ENCODE data around the gene ADAMTS18.

DNA sequence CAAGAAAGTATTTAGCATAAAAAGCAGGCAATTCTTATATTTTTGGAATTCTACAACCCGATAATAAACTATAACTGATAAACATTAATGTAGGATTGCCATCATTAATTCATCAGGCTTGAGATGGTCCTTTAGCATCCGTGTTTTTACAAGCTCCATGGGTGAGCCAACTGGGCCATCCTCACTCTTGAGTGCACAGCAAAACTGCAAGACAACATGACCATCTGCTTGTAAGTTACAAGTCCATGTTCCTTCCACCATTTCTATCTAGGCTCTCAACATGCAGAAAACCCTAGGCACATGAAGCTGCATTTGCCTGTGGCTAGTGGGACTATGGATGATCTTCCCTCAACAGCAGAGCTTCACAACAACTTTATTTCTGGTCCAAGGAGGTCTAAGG is 40.1 kb downstream of the ADAMTS18 start:
- TF ChIP-seq, protein P1, sequence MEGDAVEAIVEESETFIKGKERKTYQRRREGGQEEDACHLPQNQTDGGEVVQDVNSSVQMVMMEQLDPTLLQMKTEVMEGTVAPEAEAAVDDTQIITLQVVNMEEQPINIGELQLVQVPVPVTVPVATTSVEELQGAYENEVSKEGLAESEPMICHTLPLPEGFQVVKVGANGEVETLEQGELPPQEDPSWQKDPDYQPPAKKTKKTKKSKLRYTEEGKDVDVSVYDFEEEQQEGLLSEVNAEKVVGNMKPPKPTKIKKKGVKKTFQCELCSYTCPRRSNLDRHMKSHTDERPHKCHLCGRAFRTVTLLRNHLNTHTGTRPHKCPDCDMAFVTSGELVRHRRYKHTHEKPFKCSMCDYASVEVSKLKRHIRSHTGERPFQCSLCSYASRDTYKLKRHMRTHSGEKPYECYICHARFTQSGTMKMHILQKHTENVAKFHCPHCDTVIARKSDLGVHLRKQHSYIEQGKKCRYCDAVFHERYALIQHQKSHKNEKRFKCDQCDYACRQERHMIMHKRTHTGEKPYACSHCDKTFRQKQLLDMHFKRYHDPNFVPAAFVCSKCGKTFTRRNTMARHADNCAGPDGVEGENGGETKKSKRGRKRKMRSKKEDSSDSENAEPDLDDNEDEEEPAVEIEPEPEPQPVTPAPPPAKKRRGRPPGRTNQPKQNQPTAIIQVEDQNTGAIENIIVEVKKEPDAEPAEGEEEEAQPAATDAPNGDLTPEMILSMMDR (IDR thresholded peaks at IDR 0.05) = no peak
- TF ChIP-seq POLR2AphosphoS5 (IDR thresholded peaks at IDR 0.05) = no peak
- no peak for TF ChIP-seq POLR2A (IDR thresholded peaks at IDR 0.05)
- no peak for TF ChIP-seq EP300 (IDR thresholded peaks at IDR 0.05)
